Activated B cell treated with CpG ODN at 0.5 μM for 24 hours (primary cell): ENCODE results near the gene MAT2A. TPM values are rescaled to one million over a fixed set of nuclear protein-coding genes. Genes with fewer than 3 reads are reported as not detected.

Source experiments
- ATAC-seq: fragments of 200-7000 bp; cut with Tn5 transposase; one replicate; pipeline ENCODE4 v1.10.0; 2021; ENCODE audit warnings: low read depth, mild to moderate bottlenecking, moderate library complexity
- CTCF ChIA-PET: fragments of 350-600 bp; sonication (Branson Sonifier 250); formaldehyde crosslinking; loops from one replicate; lab custom pipeline; 2021; ENCODE audit warnings: antibody characterized with exemption; lab: Charles Lee
- POLR2A ChIA-PET: fragments of 350-600 bp; sonication (Branson Sonifier 250); formaldehyde crosslinking; loops from one replicate; lab custom pipeline; 2021; ENCODE audit warnings: antibody characterized with exemption; lab: Charles Lee
- DNase-seq: peaks from one replicate; pipeline ENCODE4 v3.0.0; 2022
- H3K27ac Mint-ChIP-seq: one replicate; pipeline ENCODE4 v1.8.0; 2020; ENCODE audit warnings: mixed read lengths
- H3K27me3 Mint-ChIP-seq: one replicate; pipeline ENCODE4 v1.8.0; 2021; ENCODE audit warnings: mixed read lengths
- H3K36me3 Mint-ChIP-seq: one replicate; pipeline ENCODE4 v1.8.0; 2021; ENCODE audit warnings: low read depth, mixed read lengths
- H3K4me1 Mint-ChIP-seq: one replicate; pipeline ENCODE4 v1.8.0; 2021; ENCODE audit warnings: mixed read lengths
- H3K4me3 Mint-ChIP-seq: one replicate; pipeline ENCODE4 v1.8.0; 2020; ENCODE audit warnings: mild to moderate bottlenecking, mixed read lengths
- H3K9me3 Mint-ChIP-seq: one replicate; pipeline ENCODE4 v1.8.0; 2020; ENCODE audit warnings: mixed read lengths
- CTCF ChIP-seq: fragments of 200-600 bp; IDR thresholded peaks from one replicate; pipeline ENCODE4 v1.8.0; 2022; ENCODE audit warnings: antibody characterized with exemption, mild to moderate bottlenecking
- intact Hi-C: fragments of 100-400 bp; cut with micrococcal nuclease; formaldehyde crosslinking; loops from one replicate; pipeline ENCODE4 v1.15.1; 2024
- total RNA-seq: library from RNA; stranded (reverse); gene quantifications from 2 replicates; pipeline ENCODE4 v1.2.3, GENCODE V29; 2022

Gene MAT2A
- total RNA-seq, 1 donor from 2014 or later: 265 TPM

GRCh38 chr2:85501248-85501647 lies 37.7 kb upstream of the MAT2A start:
- TF ChIP-seq CTCF: no peak
- DNase-seq: no peak
- no peaks in the 10 kb centered on the region for H3K36me3 Mint-ChIP-seq
- intact Hi-C loops: no loop called here
- ChIA-PET CTCF (no interaction called here), POLR2A (interaction anchor here (0.6 kb wide), 1 partner anchor 61 kb away, joined by 3 read pairs; no protein-coding TSS in a partner anchor)
- no peaks in the 10 kb centered on the region for H3K9me3 Mint-ChIP-seq
- no peaks in the 10 kb centered on the region for H3K27me3 Mint-ChIP-seq
- no peak overlapping the region for H3K4me3 Mint-ChIP-seq
- H3K27ac Mint-ChIP-seq: no peak overlapping the region
- H3K4me1 Mint-ChIP-seq: peaks cover 9% of the 10 kb centered on the region
- no peak for ATAC-seq

- Mint-ChIP-seq H3K36me3 (no peaks in the 10 kb centered on the region), H3K4me3 (no peak overlapping the region), H3K27ac (no peak overlapping the region), H3K4me1 (peaks cover 9% of the 10 kb centered on the region), H3K27me3 (no peaks in the 10 kb centered on the region), H3K9me3 (no peaks in the 10 kb centered on the region)
- ATAC-seq: no peak
- DNase-seq: no peak
- ChIA-PET POLR2A (no interaction called here), CTCF (no interaction called here)
- intact Hi-C loops: no loop called here
- TF ChIP-seq CTCF: no peak
Observed at GRCh38 chr2:85502720-85503119, 36.2 kb upstream of the MAT2A start.

- ChIA-PET CTCF (no interaction called here), POLR2A (no interaction called here)
- H3K27me3 Mint-ChIP-seq: no peaks in the 10 kb centered on the region
- ATAC-seq (no peak), DNase-seq (no peak)
- H3K9me3 Mint-ChIP-seq: no peaks in the 10 kb centered on the region
- H3K36me3 Mint-ChIP-seq: no peaks in the 10 kb centered on the region
- H3K27ac Mint-ChIP-seq: no peak overlapping the region
- TF ChIP-seq CTCF: no peak
- intact Hi-C loops: no loop called here
- H3K4me1 Mint-ChIP-seq: peaks cover 9% of the 10 kb centered on the region
- no peak overlapping the region for H3K4me3 Mint-ChIP-seq
Observed at GRCh38 chr2:85503168-85503850, 35.7 kb upstream of the MAT2A start.

- intact Hi-C loops: no loop called here
- H3K27me3 Mint-ChIP-seq: no peaks in the 10 kb centered on the region
Observed at GRCh38 chr2:85503851-85504777, 34.9 kb upstream of the MAT2A start.

More at GRCh38 chr2:85503851-85504777, 34.9 kb upstream of the MAT2A start:
- Mint-ChIP-seq H3K9me3 (no peaks in the 10 kb centered on the region), H3K36me3 (no peaks in the 10 kb centered on the region), H3K4me3 (no peak overlapping the region), H3K27ac (no peak overlapping the region), H3K4me1 (peaks cover 9% of the 10 kb centered on the region)
- no peak for ATAC-seq
- TF ChIP-seq CTCF: no peak
- CTCF ChIA-PET: no interaction called here
- POLR2A ChIA-PET: no interaction called here
- no peak for DNase-seq
